Limb (tissue), 2 donors: Measurements from ENCODE around the gene PRPS1.
"Not testable (repeated sequence)": the region's sequence is repeated elsewhere in the genome, so short reads cannot be mapped to it uniquely, and the experiment has no call there.

Experiments
- DNase-seq, 2 donors: peaks; one replicate each; pipeline ENCODE4 v3.0.0-alpha.2; 2016; ENCODE audit errors: extremely low spot score in 2 of 2

The PRPS1 gene

DNA sequence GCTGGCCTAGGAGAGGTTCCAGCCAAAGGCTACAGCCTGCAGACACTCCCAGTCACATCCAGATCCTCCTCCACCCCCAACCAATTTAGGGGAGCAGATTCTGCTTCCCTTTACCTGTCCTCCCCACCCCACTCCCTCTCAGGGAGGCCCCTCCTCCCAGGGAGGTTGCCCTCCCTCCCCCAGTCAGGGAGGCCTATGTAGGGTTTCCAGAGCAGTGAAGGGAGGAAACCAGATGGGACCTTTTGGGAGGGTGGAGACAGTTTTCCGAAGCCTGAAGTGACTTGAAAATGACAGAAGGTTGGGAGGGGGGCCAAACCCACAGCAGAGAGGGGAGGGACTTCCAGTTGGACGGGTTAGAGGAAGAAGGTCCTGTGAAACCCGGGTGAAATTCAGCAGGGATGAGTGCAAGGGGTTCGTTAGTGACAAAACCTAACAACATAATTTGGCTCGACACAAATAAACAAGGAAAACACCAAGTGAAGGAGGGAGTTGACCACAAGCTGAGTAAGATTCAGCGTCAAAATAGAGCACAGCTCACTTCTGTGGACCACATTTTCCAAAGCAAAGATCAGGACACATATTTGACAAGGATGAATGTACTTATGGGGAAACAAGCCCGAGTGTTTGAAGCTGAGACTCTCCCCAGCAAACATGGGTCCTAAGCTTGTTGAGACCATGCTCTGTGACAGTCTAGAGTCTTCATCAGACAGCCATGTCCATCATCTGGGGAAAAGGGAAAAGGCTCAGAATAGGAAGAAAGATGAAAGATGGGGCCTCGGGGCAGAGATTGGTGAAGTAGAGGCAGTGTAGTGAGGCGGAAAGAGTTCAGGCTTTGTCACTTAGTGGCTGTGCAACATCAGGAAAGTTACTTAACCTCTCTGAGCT lies 46.4 kb downstream of the PRPS1 start:
- DNase-seq: peak in 1 of 2 donors; percentile 43

- DNase-seq: no peak
Observed at GRCh38 chrX:107675365-107675654, 47.0 kb downstream of the PRPS1 start.

DNA sequence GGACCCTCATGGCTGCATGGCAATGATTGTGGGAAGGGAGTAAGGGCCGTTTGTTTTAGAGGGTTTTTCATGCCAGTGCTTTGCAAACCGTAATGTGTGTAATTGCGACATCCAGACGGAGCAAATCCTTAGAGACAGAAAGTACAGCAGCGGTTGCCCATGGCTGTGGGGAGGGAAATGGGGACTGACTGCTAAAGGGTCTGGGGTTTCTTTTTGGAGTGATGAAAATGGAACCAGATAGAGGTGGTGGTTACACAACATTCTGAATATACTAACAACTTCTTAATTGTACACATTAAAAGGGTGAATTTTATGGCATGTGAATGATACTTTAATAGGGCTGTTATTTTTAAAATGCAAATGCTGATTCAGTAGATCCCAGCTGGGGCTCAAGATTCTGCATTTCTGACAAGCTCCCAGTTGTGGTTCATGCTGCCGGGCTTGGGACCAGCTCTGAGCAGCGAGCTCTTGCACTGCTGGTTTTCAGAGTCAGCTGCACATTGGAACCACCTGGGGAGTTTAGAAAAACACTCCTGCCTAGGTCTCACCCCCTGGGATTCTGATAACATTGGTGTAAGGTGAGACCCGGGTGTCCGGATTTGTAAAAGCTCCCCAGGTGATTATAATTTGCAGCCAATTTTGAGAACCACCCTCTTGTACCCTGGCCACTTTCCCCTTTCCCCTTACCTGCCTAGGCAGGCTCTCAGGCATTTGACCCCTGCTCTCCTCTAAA lies 47.7 kb downstream of the PRPS1 start:
- DNase-seq: no peak

DNA sequence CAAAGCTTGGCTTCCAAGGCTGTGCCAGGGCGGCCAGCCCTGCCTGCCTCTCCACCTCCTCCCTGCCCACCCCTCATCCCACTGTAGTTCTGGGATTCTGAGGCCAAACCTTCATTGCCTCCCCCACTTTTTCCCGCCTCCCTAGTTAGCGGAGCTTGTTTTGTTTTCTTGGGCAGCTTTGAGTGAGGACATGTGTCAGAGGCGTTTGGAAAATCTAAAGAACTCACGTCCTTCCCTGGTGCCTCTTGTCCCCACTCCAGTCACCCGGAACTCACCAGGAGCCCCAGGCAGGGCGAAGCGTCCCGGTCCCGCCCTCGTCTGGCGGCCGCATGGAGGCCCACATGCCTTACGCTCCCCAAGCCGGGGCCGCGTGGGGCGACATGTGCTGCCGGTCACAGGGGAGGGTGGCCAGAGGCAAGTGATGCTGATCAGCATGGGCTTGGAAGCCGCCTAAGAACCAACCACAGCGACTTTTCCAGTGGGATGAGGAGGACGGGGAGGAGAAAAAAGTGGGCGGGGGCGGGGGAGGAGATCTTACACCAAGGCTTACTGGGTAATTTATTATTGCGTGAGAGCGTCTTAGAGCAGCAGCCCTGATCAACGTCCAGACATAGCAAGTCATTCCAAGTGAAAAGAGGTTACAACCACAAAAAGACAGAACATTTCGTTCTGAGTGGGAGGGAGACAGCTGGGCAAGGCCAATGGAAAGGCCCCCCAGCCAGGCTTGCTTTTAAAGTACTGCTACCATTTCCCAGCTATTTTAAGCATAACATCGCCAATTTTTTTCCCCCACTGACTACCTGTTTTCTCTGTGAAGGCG lies 48.5 kb downstream of the PRPS1 start:
- DNase-seq: peak; percentile 59 to 65

- DNase-seq: no peak
Observed at GRCh38 chrX:107677501-107677901, 49.2 kb downstream of the PRPS1 start.

GRCh38 chrX:107677909-107678308 lies 49.6 kb downstream of the PRPS1 start:
- DNase-seq: no peak

GRCh38 chrX:107678957-107679740 lies 50.8 kb downstream of the PRPS1 start:
- DNase-seq: no peak

GRCh38 chrX:107682256-107682655 lies 53.9 kb downstream of the PRPS1 start:
- DNase-seq: no peak

- no peak for DNase-seq
Observed at GRCh38 chrX:107683124-107683895, 55.0 kb downstream of the PRPS1 start.

DNA sequence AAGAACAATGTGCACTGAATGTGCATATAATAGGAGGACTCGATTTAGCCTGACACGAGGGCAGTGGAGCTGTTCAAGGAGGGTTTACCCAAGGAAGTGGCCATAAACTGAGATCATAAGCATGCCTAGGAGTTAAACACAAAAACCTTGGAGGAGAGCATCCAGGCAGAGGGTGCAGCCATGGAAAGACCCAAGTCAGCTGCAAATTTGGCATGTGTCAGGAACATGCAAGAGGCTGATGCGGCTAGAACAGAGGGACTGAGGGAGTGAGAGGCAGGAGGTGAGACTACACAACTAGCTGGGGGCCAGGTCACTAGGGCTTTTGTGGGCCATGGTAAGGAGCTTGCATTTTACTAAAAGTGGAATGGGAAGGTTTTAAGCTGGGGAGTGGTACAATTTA lies 55.6 kb downstream of the PRPS1 start:
- DNase-seq: no peak

DNA sequence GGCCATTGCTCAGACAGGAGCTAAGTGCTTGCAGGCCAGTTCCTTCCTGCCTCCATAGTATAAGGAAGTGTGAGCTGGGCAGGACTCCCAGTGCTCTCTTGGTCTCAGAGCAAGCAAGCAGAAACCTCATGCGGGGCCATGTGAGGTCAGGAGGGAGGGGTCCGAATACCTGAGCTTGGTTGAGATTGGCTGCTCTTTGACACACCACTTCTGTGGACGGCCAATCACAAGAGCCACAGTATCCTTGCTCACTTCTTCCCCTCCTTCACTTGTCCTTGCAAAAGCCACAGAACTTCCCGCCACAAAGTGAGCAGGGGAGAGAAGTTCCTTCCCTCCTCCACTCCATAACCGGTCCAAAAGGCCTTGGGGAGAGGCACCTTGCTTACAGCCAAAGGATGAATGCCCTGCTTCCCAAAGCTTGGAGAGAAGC lies 56.7 kb downstream of the PRPS1 start:
- DNase-seq: no peak

GRCh38 chrX:107685586-107685985 lies 57.3 kb downstream of the PRPS1 start:
- DNase-seq: not testable (repeated sequence)

DNA sequence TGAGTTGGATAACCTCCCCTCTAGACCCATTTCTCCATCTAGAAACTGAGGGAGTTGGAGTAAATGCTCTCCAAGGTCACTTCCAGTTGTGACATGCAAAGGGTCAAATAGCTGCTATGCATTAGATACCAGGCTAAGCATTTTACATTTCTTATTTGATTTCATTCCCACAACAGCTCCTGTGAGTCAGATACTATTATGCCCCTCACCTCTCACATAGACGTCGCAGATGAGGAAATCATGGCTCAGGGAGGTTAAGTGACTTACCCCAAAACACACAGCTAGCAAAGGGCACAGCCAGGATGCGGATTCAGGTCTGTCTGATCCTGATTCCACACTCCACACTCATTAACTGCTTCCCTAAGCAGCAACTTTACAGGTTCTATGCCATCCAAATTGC lies 57.7 kb downstream of the PRPS1 start:
- no peak for DNase-seq

DNA sequence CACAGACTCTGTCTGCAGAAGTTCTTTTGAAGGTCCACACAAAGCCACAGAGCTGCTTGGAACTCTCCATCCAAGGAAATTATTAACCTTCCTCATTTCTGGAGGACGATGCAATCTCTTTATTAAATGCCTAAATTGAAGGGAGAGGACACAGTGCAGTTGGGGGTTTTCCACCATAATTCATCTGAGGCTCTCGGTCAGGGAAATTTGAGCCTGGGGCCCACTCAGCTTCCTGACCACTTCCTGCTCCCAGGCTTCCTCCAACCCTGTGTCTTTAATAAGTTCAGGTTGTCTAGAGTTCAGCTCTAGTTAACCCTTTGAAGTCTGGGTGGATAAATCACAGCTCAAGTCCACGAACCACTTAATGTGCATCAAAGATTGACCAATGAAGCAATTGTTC lies 58.5 kb downstream of the PRPS1 start:
- DNase-seq: no peak

GRCh38 chrX:107687445-107687844 lies 59.1 kb downstream of the PRPS1 start:
- DNase-seq: no peak

DNA sequence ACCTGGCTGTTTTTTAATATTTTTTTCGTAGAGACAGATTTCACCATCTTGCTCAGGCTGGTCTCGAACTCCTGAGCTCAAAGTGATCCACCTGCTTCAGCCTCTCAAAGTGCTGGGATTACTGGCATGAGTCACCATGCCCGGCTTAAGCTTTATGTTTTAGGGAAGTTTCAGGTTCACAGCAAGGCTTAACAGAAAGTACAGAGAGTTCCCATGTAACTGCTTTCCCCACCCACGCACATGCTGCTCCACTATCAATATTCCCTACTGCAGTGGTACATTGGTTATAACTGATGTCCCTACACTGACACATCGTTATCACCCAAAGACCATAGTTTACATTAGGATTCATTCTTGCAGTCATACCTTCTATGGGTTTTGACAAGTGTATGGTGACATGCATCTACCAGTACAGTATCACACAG lies 62.7 kb downstream of the PRPS1 start:
- DNase-seq: no peak

- no peak for DNase-seq
Observed at GRCh38 chrX:107699616-107700015, 71.3 kb downstream of the PRPS1 start.

DNA sequence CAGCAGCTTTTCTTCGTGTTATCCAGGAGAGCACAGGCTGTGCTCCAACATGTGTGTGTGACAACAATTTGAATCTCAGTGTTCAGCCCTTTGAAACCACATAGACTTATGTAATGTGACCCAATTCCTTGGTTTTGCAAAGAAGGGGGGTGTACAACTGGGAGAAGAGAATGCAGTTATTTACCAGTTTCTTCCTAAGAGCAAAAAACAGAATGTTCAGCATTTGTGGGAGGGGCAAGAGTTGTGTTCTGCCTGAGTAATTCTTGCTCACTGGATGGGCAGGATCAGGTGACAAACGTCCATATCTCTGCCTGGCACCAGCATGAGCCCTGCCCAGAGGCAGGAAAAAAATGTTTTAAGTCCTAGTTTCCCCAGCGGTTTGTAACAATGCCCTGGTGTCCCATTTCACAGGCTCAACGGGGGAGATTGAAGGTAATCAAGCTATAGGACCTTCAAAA lies 72.0 kb downstream of the PRPS1 start:
- no peak for DNase-seq
